Stimulated activated CD4-positive, alpha-beta T cell treated with anti-CD3 and anti-CD28 coated beads, Interleukin-2, amount 100 ng/mL, for 4 hours (primary cell): ENCODE results near the gene CDC5L.
"Not testable (repeated sequence)": the region's sequence is repeated elsewhere in the genome, so short reads cannot be mapped to it uniquely, and the experiment has no call there.

Source experiments
- DNase-seq: peaks from one replicate; pipeline ENCODE4 v3.0.0-alpha.2; 2020; ENCODE audit warnings: low read depth

CDC5L gene

DNA sequence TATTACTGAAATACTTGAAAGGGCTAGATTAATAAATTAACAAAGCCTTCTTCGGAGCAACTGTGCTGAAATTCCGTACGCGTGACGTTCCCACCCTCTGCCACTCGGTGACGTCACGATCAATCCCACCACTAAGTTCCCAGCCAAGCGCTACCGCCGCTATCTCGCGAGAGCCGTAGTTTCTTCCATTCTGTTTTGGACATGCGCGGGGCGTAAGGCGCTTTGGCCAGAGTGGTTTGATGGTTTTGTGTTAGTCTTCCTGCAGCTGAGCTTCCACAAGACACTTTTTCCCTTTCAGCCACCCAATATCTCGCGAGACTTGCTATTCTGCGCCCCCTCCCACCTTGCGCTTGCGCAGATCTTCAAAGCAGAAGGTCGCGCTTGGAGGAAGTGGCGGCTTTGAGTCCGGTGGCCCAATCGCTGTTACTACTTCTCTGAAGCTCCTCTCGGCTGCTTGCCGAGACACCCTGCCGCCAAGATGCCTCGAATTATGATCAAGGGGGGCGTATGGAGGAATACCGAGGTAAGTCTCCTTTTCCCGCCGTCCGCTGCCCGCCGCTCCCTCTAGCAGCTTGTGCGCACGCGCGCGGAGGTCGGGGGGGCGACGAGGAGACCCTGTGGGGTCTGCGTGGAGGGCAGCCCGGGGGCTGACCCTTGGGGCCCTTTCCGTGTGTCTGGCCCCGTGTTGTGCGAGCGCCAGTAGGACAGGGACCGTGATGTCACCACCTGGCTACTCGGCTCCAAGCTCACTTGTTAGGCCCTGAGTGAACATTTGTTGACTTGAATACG, at the start of gene CDC5L:
Gene CDC5L, plus strand, starts transcription at position 361 of the 789 bp plus-strand sequence. Its CDS starts 118 bp downstream, at position 479.
- DNase-seq = peak; percentile 86

DNA sequence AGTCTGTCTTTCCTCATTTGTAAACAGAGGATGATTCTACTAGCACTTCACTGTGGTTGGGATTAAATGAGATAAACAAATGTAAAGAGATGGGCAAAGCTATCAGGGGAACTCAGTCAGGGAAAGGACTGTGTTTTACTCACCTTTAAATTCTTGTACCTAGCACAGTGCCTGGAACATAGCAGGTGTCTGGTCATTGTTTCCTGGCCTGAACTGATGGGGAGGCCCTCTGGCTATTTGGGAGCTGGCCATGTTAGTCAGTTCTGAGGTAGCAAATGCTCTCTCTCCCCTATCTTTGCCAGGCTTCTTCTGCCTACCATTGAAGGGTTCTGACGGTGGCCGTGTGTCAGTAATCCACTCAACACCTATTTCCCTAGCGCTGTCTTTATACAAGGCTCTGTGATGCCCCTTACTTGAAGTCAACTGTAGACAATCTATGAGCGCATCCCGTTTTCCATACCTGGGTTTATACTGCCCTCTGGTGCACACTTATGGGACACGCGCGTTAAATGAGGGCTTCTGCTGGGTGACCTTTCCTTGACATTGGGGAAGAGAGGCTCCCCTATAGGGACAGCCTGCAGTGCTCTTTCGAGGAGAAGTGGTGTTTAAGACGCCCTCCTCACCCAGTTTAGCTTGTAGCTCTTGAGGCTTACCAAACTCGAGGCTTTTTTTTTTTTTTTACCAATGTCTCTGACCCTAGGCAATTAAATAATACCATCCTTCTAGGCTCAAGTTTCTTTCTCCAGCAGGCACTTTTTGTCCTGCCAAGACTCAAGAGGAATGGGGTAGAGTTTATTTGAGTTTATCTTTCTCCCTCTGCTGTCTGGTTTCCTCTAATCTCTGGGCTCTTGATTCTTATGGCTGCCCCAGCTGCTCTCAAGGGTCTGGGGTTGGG, 49.0 kb upstream of the CDC5L start:
- peak; percentile 58 for DNase-seq

DNA sequence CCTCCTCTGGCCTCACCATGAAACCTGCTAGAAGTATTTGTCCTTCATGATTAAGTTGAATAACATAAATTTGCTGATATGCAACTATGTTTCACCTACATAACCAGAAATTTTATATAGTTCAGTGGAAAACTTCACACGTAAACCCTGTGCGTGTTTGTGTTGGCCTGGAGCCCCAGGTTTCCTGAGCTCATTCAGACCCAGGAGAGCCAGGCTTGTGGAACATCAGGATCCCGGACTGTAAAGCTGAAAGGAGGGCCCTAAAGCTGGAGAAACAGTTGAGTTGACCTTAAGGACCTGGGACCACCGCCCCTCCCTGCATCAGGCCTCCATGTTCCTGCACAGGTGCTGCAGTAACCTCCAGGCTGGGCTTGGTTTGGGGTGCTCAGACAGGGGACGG, 48.2 kb upstream of the CDC5L start:
- DNase-seq = no peak

DNA sequence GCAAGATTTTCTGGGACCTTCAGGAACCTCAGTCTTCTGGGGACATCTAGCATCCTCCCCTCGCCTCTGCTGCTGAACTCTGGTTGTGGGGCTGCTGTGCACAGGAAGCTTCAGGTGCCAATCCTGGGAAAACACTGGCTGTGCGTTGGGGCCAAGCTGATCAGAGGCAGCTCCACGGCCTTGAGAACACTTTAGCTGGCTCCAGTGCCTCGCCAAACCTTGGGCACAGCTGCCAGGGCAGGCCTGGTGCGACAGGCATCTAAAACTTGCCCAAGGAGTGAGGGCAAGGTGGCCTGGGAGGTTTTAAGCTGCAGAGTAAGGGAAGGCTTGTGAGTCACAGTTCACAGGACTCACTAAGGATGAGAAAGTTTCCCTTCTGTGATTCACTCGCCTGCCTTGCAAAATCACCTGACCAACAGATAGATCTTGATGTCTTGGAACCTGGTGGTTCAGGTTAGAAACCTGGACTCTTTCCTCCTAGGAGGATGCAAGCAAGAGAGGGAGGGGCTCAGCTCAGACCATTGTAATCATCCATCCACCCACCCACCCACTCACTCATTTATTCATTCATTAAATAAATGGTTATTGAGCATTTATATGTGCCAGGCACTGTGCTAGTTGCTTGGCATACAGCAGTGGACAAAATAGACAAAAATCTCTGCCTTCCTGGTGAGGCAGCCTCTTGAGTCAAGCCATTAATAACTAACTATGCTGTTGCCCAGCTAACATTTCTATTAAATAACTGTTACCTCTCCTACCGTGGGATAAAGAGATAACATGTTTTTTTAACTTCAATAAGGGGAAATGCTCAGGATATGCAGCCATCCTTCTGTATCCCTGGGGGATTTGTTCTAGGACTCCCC, 47.5 kb upstream of the CDC5L start:
- no peak for DNase-seq

DNA sequence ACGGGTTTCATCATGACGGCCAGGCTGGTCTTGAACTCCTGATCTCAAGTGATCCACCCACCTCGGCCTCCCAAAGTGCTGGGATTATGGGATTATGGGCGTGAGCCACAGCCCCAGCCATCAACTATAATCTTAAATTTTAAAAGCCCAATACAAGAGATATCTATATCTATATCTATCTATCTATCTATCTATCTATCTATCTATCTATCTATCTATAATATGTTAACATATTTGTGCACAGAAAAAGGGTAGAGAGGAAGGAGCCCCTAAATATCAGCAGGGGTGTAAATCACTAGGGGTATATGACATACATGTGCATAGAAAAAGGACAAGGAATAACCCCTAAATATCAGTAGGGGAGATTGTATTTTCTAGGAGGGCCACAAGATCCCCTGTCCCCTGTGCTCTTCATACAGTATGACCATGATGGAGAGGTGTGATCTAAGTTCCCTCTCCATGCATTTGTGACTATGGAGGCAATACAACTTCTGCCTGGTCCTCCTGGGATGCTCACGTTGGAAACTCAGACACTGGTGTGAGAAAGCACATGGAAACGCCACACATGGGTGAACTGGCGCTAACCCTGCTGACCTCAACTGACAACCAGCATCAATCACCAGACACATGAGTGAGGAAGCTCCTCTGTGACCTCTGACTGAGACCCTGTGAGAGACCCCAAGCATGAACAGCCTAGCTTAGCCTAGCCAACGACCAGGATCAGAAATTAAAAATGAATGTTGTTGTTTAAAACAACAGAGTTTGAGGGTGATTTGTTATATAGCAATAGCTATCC, 46.2 kb upstream of the CDC5L start:
- DNase-seq = no peak

DNA sequence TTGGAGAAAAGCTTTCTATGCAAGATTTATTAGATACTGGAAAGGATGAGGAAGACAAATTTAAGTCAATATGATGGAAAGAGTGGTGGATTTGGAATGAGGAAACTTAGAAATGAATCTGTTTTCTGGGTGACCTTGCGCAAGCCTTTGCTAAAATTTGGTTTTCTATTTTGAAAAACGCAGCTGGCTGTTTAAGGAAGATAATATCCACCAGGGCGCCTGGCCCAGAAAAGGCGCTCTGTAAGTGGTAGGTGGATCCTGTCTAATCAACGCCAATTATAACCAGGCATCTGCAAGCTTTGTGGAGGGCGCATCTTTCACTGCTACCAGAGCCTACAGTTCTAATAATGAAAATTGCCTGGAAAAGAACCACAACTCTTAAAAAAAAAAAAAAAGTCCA, 45.5 kb upstream of the CDC5L start:
- no peak for DNase-seq

DNA sequence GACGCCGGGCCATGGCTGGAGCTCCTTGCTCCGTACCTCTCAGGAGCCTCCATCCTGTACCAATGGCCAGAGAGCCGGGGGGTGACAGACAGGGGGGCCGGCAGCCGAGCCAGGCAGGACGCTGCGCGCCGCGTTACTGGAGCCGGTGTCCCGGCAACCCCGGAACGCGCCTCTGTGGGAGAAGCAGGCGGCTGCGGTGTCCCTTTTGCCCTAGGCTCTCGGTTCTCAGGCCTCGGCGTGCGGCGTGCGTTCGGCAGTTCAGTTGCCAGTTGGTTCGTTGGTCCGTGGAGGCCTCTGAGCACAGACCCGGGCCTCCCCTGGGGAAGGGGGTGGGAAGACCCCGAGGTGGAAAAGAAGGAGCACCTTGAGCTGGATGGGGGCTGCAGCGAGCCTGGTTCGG, 45.0 kb upstream of the CDC5L start, which contains the start of gene SPATS1:
Gene SPATS1, plus strand, starts transcription at position 162 of the 400 bp plus-strand sequence. CDS start 446 bp downstream, outside the sequence.
- no peak for DNase-seq

DNA sequence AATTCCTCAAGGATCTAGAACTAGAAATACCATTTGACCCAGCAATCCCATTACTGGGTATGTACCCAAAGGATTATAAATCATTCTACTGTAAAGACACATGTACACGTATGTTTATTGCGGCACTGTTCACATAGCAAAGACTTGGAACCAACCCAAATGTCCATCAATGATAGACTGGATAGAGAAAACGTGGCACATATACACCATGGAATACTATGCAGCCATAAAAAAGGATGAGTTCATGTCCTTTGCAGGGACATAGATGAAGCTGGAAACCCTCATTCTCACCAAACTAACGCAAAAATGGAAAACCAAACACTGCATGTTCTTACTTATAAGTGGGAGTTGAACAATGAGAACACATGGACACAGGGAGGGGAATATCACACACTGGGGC, 40.7 kb upstream of the CDC5L start:
- not testable (repeated sequence) for DNase-seq

DNA sequence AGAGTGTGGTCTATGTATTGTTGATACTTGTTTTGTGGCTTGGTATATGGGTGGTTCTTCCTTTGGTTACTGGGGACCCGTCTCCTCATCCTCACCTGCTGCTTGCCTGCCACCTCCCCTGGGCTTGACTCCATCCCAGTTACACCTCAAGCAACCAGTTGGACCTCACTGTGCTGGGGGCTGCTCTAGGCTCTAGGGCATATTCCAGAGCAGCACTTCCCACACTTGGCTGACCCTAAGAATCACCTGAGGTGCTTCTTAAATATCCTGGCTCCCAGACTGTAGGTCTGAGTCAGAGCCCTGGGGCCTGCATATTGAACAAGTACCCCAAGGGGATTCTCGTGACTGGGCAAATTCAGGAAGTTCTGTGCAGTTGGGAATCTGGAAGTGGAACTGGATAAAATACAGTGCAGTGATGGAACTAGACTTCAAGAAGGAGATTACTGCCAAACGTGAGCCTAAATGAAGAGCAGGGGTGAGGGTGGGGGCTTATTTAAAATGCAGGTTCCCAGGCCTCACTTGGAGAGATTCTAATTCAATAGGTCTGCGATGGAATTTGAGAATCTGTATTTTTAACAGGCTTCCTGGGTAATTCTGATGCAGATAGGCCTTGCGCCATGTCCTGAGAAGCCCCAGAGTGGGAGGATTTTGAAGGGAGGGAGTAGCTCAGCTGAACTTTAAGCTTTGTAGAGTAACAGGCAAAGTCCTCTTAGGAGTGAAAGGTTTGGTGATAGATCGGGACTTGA, 37.4 kb upstream of the CDC5L start:
- no peak for DNase-seq

DNA sequence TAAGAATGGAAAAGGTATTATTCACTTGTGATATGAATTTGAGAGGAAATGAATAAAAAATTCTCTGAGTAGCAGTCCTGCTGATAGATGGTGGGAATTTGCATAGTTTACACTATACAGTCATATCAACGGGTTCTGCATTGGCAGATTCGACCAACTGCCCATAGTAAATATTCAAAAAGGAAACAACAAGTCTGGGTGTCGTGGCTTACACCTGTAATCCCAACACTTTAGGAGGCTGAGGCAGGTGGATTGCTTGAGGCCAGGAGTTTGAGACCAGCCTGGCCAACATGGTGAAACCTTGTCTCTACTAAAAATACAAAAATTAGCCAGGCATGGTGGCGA, 36.9 kb upstream of the CDC5L start:
- DNase-seq = not testable (repeated sequence)

DNA sequence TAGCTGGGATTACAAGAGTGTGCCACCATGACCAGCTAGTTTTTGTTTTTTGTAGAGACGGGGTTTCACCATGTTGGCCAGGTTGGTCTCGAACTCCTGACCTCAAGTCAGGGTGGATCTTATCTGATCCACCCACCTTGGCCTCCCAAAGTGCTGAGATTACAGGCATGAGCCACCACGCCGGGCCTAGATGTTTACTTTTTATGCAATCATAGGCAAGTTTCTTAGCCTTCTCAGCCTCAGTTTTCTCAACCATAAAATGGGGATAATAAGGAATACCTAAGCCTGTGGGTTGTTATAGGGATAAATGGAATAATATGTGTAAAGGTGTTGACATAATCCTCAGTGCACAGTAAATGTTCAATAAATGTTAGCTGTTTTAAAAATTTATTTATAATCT, 35.2 kb upstream of the CDC5L start:
- no peak for DNase-seq

DNA sequence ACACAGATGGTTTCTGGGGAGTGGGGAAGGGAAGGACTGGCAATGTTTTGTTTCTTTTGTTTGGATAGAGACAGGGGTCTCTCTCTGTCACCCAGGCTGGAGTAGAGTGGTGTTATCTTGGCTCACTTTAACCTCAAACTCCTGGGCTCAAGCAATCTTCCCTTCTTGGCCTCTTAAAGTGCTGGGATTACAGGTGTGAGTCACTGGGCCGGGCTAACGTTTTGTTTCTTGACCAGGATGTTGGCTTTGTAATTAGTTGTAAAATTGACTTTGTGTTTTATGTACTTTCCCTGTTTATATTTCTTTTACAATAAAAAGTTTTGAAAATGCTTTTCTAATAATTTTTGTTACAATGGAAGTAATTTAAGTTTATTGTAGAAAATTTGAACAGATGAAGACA, 34.2 kb upstream of the CDC5L start:
- DNase-seq = no peak

DNA sequence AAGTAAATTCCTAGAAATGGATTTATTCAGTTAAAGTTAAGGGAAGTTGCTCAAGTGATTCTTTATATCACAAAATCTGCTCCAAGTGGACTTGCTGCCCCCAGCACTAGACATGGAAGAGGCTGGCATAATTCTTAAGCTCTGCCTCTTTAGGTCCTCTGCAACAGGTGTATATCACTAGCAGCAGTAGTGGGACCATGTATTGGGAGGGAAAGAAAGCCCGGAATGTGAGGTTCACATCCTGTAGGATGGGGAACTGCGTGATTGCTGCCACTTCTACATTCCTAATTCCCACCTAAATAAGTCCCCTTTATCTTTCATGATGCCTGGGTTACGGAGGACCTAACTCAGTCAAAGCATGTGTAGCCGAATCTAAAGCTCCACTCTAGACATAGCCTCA, 31.9 kb upstream of the CDC5L start:
- no peak for DNase-seq

DNA sequence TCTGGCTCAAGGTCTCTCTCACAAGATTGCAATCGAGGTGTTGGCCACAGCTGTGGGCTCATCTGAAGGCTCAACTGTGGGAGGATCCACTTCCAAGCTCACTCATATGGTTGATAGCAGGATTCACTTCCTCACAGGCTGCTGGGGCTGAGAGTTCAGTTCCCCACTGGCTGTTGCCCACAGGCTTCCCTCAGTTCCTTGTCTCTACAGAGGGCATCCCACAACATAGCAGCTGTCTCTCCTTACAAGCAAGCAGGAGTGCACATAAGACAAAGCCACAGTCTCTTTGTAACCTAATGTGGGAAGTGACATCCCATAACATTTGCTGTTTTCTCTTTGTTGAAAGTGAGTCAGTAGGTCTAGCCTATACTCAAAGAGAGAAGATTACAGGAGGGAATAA, 31.0 kb upstream of the CDC5L start:
- no peak for DNase-seq

DNA sequence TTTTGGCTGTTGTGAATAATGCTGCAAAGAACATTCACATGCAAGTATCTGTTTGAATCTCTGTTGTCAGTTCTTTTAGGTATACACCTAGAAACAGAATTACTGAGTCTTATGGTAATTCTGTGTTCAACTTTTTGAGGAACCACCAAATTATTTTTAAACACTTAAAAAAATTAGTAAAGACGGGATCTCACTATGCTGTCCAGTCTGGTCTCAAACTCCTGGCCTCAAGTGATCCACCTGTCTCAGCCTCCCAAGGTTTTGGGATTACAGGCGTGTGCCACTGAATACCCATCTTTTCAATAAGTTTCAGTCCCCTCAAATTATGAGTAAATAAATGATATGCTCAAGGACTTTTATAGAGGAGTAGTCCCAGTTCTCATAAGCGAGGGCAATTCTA, 27.5 kb upstream of the CDC5L start:
- no peak for DNase-seq

DNA sequence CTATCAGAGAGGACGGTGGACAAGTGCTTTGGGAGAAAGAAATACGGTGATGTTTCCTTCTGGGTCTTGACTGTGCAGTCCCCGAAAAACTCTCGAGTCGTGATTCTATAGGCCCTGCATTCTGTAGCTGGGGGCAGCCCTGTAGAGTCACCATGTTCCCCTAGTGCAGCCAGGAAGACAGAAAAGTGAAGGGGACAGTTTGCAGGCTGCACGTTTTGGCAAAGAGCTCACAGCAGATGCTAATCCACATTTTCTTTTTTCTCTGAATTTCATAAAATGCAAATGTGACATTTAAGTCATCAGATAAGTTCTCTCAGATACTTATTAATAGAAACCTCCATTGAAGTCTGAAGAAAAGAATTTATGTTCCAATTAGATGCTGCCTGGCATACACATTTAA, 25.6 kb upstream of the CDC5L start:
- DNase-seq = no peak

DNA sequence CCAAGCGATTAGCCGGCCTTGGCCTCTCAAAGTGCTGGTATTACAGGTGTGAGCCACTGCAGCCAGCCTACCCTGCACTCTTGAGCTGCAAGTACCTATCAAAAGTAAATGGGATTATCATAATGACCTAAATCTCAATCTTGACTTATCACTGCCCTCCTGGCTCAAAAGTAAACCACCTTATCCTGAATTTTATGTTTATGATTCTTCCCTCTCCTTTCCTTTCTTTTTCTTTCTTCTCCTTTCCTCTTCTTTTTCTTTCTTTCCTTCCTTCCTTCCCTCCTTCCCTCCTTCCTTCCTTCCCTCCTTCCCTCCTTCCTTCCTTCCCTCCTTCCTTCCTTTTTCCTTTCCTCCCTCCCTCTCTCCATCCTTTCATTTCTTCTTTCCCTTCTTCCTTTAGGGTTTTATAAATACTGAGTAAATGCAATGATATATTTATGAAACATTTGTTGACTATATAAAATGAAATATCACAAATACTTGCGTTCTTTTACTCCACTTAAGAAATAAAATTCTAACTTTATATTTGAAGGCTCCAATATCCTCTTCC, 24.1 kb upstream of the CDC5L start:
- no peak for DNase-seq

DNA sequence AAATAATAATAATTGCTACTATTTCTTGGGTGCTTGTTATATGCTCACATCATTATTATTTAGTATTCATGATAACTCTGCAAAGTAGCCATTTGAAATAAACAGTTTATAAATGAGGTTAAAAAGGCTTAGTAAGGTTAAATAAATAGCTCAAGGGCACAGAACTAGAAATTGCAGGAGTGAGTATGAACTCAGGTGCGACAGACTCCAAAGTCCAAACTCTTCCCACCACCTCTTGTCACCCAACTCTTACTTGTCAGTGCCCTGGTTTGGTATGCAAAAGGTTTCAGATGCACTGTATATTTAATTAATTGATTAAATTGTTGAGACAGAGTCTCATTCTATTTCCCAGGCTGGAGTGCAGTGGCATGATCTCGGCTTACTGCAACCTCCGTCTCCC, 20.7 kb upstream of the CDC5L start:
- DNase-seq = no peak

DNA sequence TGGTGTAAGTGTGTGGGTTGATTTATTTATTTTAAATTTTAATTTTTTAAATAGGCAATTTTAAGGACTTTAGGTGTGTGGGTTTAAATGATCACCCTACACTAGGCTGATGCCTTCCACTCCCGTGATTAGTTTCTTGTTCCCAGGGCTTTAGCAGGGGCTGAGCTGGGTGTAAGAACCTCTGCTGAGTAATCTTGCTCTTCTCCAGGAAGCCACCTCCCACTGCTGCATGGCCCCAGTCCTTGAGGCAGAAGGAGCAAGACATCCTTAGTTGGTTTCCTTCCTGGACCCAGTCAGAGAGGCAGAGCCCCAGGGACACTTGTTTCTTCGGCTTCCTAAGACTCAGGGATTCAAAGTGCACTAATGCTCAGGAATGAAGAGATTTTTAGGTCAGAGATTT, 19.8 kb upstream of the CDC5L start:
- no peak for DNase-seq

DNA sequence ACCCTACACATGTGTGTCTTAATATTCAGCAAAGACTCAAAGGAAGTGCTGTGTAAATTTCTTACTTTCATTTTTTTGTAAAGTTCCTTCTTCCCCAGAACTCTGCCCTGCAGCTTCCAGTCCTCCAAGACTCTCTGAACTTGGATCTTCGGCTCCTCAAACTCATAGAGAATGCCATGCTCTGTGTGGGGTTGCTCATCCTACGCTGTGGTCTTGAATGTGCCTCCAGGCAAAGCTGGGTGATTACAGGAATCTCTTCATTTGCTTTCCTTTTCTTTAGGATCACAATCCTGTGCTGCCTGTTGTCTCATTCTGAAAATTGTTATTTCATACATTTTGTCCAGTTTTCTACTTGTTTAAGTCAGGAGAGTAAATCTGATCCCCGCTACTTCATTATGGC, 14.5 kb upstream of the CDC5L start:
- DNase-seq = no peak
